Measurements from ENCODE around the gene ZNF426.
"Not testable (repeated sequence)": the region's sequence is repeated elsewhere in the genome, so short reads cannot be mapped to it uniquely, and the experiment has no call there.

ZNF426 gene

DNA sequence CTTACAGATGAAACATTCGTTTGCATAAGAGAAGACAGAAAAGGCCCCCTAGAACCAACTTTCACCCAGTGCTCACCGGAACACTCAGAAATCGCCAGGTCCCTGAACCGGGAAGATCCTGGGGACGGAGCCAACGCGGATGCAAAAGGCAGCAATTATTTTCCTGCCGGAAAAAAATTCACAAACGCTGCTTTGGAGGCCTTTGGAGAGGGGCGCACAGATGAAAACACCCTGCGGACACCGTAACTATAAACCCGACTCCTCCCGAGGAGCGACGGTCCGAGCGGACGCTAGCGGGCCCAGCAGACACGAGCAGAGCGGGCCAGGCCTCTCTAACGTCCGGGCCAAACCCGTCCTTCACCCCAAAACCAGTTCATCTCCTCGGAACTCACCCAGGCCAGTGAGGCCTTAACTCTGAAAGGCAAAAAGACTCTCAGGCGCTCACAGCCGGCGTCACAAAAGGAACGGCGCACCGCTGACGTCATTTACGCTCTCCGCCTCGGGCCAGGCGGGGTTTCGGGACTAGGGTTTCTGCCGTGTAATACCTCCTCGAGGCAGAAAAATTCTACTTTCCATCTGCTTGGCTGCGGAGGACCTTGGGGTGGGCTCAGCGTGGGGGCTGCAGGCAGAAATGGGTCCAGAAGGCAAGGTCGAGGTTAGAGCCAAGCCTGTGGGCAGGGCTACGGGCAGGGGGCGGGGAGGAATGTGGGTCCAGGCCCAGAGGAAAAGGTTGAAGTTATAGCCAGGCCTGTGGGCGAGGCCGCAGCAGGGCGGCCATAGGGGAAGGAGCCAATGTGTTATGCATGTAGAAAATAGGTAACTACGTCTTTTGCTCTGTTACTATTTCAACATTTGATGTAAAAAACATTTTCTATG lies at the start of gene ZNF426:
TSS of gene ZNF426 (minus strand) at position 463 of the 876 bp plus-strand sequence. CDS start 2,413 bp downstream, outside the sequence.
- Histone ChIP-seq H3K36me3 (replicated peaks) (peaks cover 33% of the 10 kb centered on the region), H3K27me3 (replicated peaks) (no peaks in the 10 kb centered on the region), H3K4me3 (ENCODE audit: low read depth, low read length) (peak within 1 kb of the TSS; percentile 96), H3K27ac (peak within 1 kb of the TSS; percentile 95)
- TF ChIP-seq, protein P1, sequence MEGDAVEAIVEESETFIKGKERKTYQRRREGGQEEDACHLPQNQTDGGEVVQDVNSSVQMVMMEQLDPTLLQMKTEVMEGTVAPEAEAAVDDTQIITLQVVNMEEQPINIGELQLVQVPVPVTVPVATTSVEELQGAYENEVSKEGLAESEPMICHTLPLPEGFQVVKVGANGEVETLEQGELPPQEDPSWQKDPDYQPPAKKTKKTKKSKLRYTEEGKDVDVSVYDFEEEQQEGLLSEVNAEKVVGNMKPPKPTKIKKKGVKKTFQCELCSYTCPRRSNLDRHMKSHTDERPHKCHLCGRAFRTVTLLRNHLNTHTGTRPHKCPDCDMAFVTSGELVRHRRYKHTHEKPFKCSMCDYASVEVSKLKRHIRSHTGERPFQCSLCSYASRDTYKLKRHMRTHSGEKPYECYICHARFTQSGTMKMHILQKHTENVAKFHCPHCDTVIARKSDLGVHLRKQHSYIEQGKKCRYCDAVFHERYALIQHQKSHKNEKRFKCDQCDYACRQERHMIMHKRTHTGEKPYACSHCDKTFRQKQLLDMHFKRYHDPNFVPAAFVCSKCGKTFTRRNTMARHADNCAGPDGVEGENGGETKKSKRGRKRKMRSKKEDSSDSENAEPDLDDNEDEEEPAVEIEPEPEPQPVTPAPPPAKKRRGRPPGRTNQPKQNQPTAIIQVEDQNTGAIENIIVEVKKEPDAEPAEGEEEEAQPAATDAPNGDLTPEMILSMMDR (IDR thresholded peaks at IDR 0.05; ENCODE audit: low read depth, low read length, missing control alignments): no peak
- in situ Hi-C loops (cut with HindIII; ENCODE audit: low pct_ligation_motif_present, low sequenced_read_pairs): no loop called here
- DNase-seq: peak; percentile 90

DNA sequence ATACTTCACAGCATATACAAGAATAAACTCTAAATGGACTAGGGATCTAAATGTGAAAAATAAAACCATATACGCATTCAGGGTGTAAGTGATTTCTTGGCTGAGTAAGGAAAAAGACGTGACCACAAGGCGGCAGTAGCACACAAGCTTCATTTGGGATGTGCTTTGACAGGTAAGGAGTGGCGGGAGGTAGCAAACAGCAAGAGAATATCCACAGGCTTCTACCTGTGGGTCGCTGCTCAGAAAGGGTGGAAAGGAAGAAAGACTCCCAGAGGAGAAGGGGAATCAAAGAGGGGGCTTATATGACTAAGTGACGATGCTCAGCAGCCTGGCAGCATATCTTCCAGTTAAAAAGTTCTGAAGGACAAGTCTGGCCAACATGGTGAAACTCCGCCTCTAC lies 48.3 kb upstream of the ZNF426 start:
- TF ChIP-seq, protein P1 (IDR thresholded peaks at IDR 0.05; ENCODE audit: low read depth, low read length, missing control alignments): peak; percentile 80
- DNase-seq: peak; percentile 54
- H3K27ac ChIP-seq: no peak overlapping the region
- H3K27me3 ChIP-seq (replicated peaks): no peaks in the 10 kb centered on the region
- in situ Hi-C loops (cut with HindIII; ENCODE audit: low pct_ligation_motif_present, low sequenced_read_pairs): no loop called here
- H3K4me3 ChIP-seq (ENCODE audit: low read depth, low read length): no peak overlapping the region
- peaks cover 4% of the 10 kb centered on the region for H3K36me3 ChIP-seq (replicated peaks)

DNA sequence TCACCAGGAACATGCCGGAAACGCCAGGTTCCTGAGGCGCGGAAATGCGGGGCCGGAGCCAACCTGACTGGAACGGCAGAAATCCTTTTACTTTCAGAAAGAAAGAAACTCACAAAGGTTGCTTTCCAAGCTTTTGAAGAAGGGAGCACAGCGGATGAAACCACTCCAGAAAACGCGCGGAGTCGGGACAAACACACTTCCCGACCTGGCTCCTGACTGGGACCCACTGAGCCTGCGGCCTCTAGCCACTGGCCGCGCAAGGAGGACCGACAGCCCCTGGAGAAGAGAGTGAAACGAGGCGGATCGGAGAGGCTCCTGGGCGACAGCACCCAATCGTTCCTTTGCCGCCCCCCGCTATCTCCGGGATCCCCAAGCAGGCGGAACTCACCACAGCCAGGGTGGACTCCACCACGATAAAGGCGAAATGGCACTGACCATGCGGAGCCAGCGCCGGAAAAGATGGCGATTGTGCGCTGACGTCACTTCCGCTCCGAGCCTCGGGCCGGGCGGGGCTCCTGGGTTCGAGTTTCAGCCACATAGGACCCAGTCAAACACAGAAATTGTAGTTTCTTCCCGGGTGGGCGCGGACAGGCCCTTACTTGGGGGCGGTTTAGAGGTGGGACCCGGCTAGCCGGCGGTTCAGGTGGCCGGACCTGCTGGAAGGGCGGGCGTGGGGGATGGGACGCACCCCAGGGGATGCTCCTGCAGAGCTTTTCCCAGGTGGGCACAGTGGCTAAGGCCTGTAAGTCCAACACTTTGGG lies 45.8 kb upstream of the ZNF426 start, which contains the start of gene ZNF121:
TSS of gene ZNF121 (minus strand) at position 432 of the 761 bp plus-strand sequence. CDS start 16,407 bp downstream, outside the sequence.
- Histone ChIP-seq H3K36me3 (replicated peaks) (peaks cover 7% of the 10 kb centered on the region), H3K27ac (peak within 1 kb of the TSS; percentile 75), H3K4me3 (ENCODE audit: low read depth, low read length) (peak within 1 kb of the TSS; percentile 94), H3K27me3 (replicated peaks) (no peaks in the 10 kb centered on the region)
- in situ Hi-C loops (cut with HindIII; ENCODE audit: low pct_ligation_motif_present, low sequenced_read_pairs): no loop called here
- TF ChIP-seq, protein P1 (IDR thresholded peaks at IDR 0.05; ENCODE audit: low read depth, low read length, missing control alignments): no peak
- peak; percentile 76 for DNase-seq

DNA sequence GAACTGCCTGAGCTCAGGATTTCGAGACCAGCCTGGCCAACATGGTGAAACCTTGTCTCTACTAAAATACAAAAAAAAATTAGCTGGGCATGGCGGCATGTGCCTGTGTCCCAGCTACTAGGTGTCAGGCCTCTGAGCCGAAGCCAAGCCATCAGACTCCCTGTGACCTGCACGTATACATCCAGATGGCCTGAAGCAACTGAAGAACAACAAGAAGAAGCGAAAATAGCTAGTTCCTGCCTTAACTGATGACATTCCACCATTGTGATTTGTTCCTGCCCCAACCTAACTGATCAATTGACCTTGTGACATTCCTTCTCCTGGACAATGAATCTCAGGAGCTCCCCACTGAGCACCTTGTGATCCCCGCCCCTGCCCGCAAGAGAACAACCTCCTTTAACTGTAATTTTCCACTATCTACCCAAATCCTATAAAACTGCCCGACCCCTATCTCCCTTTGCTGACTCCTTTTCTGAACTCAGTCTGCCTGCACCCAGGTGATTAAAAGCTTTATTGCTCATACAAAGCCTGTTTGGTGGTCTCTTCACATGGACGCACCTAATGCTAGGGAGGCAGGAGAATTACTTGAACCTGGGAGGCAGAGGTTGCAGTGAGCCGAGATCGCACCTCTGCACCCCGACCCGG lies 43.8 kb upstream of the ZNF426 start:
- DNase-seq; H3K4me3 ChIP-seq (ENCODE audit: low read depth, low read length); in situ Hi-C loops (cut with HindIII; ENCODE audit: low pct_ligation_motif_present, low sequenced_read_pairs); H3K27me3 ChIP-seq (replicated peaks); H3K27ac ChIP-seq; H3K36me3 ChIP-seq (replicated peaks): not testable (repeated sequence)

DNA sequence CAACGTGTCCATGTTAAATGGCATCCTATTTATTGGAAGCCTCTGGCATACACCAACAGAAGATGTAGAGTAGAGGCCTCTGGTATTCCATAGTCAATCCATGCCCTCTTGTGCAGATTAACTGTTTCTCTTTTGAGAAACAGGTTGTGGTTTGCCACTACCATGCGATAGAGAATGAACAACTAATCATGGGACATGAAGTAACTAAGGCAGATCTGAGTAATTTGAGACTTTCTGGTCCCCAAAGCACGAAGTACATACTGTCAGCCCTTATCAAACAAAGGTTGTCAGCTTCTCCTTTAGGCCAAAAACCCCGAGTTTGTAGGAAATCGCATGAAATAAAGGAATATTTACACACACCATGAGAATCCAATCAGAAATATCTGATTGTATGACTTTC lies 42.3 kb upstream of the ZNF426 start:
- TF ChIP-seq, protein P1 (IDR thresholded peaks at IDR 0.05; ENCODE audit: low read depth, low read length, missing control alignments): no peak
- H3K27me3 ChIP-seq (replicated peaks): no peaks in the 10 kb centered on the region
- H3K4me3 ChIP-seq (ENCODE audit: low read depth, low read length): no peak overlapping the region
- in situ Hi-C loops (cut with HindIII; ENCODE audit: low pct_ligation_motif_present, low sequenced_read_pairs): no loop called here
- H3K36me3 ChIP-seq (replicated peaks): peaks cover 9% of the 10 kb centered on the region
- DNase-seq: no peak
- no peak overlapping the region for H3K27ac ChIP-seq

All from brain microvascular endothelial cell (primary cell).